Duodenal mucosa (tissue), 2 donors: ENCODE data around the gene CMIP.
"Not testable (repeated sequence)": the region's sequence is repeated elsewhere in the genome, so short reads cannot be mapped to it uniquely, and the experiment has no call there.

Experiments
- H3K27ac ChIP-seq: one replicate; pipeline ENCODE4 v1.7.0; 2013; ENCODE audit warnings: low read depth, low read length
- H3K27me3 ChIP-seq, 2 donors: one replicate each; pipeline ENCODE4 v1.7.0; 2013; ENCODE audit warnings: low read length in 2 of 2, control low read depth in 1 of 2; ENCODE audit not compliant: insufficient read depth in 2 of 2, control insufficient read depth in 1 of 2
- H3K36me3 ChIP-seq, 2 donors: one replicate each; pipeline ENCODE4 v1.7.0; 2013; ENCODE audit warnings: low read length in 2 of 2, control low read depth in 1 of 2; ENCODE audit not compliant: insufficient read depth in 2 of 2, control insufficient read depth in 1 of 2
- H3K4me1 ChIP-seq, 2 donors: one replicate each; pipeline ENCODE4 v1.7.0; 2013; ENCODE audit warnings: low read length in 2 of 2, control low read depth in 1 of 2; ENCODE audit not compliant: insufficient read depth in 2 of 2, control insufficient read depth in 1 of 2
- H3K4me3 ChIP-seq, 2 donors: one replicate each; pipeline ENCODE4 v1.7.0; 2013; ENCODE audit warnings: low read length in 2 of 2, low read depth in 1 of 2
- H3K9ac ChIP-seq, 2 donors: one replicate each; pipeline ENCODE4 v1.7.0; 2013; ENCODE audit warnings: low read length in 2 of 2, low read depth in 1 of 2
- H3K9me3 ChIP-seq, 2 donors: one replicate each; pipeline ENCODE4 v1.7.0; 2013; ENCODE audit warnings: low read length in 2 of 2, control low read depth in 1 of 2; ENCODE audit not compliant: control insufficient read depth in 1 of 2

The CMIP gene

DNA sequence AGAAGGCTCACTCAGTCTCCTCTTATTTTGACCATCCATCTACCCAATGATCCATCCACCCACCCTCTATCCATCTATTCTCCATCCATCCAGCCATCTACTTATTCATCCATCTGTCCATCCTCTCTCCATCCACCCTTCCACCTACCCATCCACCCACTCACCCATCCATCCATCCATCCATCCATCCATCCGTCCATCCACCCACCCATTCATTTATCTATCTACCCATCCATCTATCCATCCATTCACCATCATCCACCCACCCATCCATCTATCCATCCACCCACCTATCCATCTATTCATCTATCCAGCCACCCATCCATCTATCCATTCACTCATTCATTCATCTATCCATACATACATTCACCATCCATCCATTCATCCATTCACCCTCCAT is 288.7 kb downstream of the CMIP start:
- Histone ChIP-seq H3K27me3 (no peaks in the 10 kb centered on the region), H3K27ac (no peak overlapping the region), H3K4me1 (peaks cover 12 to 14% of the 10 kb centered on the region in 2 donors), H3K36me3 (no peaks in the 10 kb centered on the region), H3K4me3 (no peak overlapping the region), H3K9me3 (no peaks in the 10 kb centered on the region), H3K9ac (no peak overlapping the region)

DNA sequence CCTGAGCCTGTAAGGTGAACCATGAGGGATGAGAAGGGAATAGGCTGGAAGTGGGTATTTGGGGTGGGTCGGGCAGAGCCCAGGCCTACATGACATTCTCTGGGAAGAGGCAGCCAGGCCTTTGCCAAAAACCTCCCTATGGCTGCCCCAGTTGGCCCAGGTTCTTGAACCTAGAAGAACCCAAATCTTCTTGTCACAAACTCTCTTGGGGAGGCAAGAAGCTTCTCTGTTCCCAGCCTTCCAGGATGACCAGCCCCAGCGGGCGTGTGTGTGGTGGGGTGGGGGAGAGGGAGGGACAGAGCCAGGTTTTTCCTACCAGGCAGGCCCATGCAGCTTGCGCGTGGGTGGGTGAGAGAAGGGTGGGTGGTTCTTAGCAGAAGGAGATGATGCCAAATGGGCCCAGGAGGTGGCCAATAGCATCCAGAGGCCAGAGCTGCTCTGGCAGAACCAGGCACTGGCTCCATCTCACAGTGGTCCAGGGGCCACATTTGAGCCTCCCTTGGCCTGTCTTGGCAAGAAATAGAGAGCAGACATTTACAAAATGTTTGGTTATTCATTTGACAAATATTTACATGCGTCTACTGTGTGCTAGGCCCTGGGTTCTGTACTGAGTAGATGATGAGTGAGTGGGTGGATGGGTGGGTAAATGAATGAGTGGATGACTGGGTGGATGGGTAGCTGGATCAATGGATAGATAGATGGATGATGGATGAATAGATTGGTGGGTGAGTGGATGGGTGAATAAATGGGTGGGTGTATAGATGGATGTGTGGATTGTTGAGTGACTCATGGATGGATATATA is 290.2 kb downstream of the CMIP start:
- H3K9me3 ChIP-seq = no peaks in the 10 kb centered on the region
- no peak overlapping the region for H3K9ac ChIP-seq
- H3K27me3 ChIP-seq = no peaks in the 10 kb centered on the region
- H3K4me1 ChIP-seq = peaks cover 14 to 19% of the 10 kb centered on the region in 2 donors
- H3K36me3 ChIP-seq = no peaks in the 10 kb centered on the region
- H3K4me3 ChIP-seq = no peak overlapping the region
- H3K27ac ChIP-seq = no peak overlapping the region

DNA sequence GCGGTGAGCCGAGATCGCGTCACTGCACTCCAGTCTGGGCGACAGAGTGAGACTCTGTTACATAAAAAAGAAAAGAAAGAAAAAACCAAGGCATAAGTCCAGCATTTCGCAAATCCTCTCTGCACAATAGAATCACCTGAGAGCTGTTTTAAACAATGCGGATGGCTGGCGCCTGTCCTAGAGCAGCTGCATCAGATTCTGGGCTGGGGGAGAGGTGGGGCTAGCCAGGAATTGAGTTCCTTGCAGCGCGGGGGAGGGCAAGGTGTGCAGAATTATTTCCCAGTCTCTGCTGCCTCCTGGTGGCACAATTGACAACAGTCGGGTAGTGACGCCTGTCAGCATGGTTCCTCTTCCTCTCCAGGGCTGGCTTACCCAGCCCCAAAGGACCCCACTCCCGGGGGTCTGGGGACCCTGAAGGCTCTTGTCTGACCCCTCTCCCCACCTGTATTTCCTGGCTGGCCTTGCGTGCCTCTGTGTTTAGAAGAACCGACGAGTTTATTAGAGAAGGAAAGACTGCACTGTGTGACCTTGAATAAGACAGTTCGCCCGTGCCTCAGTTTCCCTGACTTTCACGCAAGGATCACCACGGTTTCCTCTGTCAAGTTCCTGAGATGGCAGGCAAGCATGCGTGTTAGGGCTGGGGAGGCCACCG is 293.4 kb downstream of the CMIP start:
- Histone ChIP-seq H3K4me1 (peaks cover 8 to 10% of the 10 kb centered on the region in 2 donors), H3K9me3 (no peaks in the 10 kb centered on the region), H3K27ac (no peak overlapping the region)

DNA sequence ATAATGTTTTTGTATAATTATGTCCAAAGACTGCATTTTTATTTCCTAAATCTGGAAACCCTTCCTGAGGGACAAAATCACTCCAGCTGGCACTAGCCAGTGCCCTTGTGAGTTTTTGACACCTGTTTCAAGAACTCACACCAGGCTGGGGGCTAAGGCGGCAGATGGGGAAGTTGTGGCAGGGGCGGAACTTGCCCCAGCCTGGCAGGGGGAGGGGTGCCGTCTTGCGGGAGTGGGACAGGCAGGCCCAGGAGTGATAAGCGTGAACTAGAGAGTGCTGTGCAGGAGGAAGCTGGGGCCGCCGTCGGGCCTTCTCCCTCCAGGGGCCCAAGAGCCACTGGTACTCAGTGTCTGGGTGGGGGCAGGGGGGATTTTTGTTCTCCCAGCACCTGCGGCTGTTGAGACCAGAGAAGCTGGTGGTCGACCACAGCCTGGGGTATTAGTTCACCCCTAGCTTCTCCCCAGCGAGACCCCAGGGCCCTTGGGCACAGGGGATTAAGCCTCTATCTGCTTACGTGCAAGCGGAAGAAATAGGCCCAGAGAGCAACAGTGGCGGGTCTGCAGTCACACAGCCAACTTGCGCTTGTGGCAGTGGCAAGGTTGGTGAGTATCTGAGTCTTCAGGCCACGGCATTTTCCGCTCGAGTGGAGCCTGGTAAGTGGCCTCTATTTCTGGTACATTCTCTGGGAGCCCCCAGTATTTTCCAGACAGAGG is 294.3 kb downstream of the CMIP start:
- no peaks in the 10 kb centered on the region for H3K9me3 ChIP-seq
- H3K4me3 ChIP-seq = no peak overlapping the region
- no peak overlapping the region for H3K27ac ChIP-seq
- H3K36me3 ChIP-seq = no peaks in the 10 kb centered on the region
- H3K4me1 ChIP-seq = peaks cover 8 to 10% of the 10 kb centered on the region in 2 donors
- H3K9ac ChIP-seq = peak overlapping the region in 1 of 2 donors; percentile 62
- H3K27me3 ChIP-seq = no peaks in the 10 kb centered on the region

More for the DNA sequence above, 293.4 kb downstream of the CMIP start:
- Histone ChIP-seq H3K4me3 (peak overlapping the region; percentile 41 to 65), H3K9ac (peak overlapping the region; percentile 56 to 62), H3K36me3 (no peaks in the 10 kb centered on the region), H3K27me3 (no peaks in the 10 kb centered on the region)

DNA sequence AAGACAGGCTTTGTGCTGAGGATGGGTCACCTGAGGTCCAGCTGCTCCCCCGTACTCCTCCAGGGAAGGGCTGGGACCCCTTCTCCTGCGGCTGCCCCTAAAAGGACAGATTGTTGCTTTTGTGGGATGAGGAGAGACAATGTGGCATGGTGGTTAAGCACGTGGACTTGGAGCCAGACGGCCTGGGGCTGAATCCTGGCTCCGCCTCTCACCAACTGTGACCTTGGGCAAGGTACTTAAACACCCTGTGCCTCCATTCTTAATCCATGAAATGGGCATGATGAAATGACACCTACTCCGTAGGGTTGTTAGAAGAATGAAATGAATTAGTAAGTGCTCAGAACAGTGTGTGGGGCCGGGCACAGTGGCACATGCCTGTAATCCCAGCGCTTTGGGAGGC is 294.9 kb downstream of the CMIP start:
- H3K4me1 ChIP-seq = peaks cover 8 to 10% of the 10 kb centered on the region in 2 donors
- H3K27ac ChIP-seq = no peak overlapping the region
- no peaks in the 10 kb centered on the region for H3K27me3 ChIP-seq
- no peak overlapping the region for H3K9ac ChIP-seq
- no peaks in the 10 kb centered on the region for H3K9me3 ChIP-seq
- no peaks in the 10 kb centered on the region for H3K36me3 ChIP-seq
- no peak overlapping the region for H3K4me3 ChIP-seq

DNA sequence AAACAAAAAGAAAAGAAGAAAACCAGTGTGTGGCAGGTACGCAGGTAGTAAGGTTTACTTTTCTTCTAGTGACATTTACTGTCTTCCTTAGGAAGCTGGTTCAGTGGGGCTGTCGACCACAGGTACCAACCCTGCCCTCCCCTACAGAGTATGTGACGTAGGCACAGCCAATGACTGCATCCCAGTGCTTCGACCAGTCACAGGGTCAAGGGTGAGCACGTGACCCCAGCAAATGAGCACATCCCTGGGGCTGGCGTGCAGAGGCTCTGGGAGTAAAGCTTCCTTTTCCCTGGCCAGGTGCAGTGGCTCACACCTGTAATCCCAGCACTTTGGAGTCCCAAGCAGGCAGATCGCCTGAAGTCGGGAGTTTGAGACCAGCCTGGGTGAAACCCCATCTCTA is 295.6 kb downstream of the CMIP start:
- Histone ChIP-seq H3K27me3 (no peaks in the 10 kb centered on the region), H3K4me3 (no peak overlapping the region), H3K4me1 (peaks cover 8 to 10% of the 10 kb centered on the region in 2 donors), H3K36me3 (no peaks in the 10 kb centered on the region), H3K9me3 (no peaks in the 10 kb centered on the region), H3K9ac (no peak overlapping the region), H3K27ac (no peak overlapping the region)

DNA sequence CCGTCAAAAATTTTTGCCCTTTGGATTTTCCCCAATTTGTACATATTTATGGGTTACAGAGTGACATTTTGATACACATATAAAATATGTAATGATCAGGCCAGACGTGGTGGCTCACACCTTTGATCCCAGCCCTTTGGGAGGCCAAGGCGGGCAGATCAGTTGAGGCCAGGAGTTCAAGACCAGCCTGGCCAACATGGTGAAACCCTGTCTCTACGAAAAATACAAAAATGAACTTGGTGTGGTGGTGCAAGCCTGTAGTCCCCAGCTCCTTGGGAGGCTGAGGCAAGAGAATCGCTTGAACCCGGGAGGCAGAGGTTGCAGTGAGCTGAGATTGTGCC is 296.8 kb downstream of the CMIP start:
- H3K4me1 ChIP-seq = peaks cover 13 to 17% of the 10 kb centered on the region in 2 donors
- not testable (repeated sequence) for H3K4me3 ChIP-seq, H3K27me3 ChIP-seq, H3K36me3 ChIP-seq, H3K9ac ChIP-seq, H3K9me3 ChIP-seq, H3K27ac ChIP-seq

DNA sequence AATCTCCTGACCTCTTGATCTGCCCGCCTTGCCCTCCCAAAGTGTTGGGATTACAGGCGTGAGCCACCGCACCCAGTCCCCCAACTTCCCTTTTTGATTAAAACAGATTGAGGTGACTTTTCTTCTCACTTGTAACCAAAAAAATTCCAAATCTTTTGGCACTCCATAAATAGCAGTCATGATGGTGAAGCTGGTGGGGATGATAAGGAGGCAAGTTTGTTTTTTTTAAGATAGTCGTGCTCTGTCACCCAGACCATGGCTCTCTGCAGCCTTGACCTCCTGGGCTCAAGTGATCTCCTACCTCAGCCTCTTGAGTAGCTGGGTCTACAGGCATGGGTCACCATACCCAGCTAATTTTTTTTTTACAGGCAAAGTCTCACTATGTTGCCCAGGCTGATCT is 299.8 kb downstream of the CMIP start:
- no peak overlapping the region for H3K4me3 ChIP-seq
- H3K36me3 ChIP-seq = no peaks in the 10 kb centered on the region
- no peak overlapping the region for H3K9ac ChIP-seq
- no peak overlapping the region for H3K27ac ChIP-seq
- H3K27me3 ChIP-seq = no peaks in the 10 kb centered on the region
- H3K9me3 ChIP-seq = no peaks in the 10 kb centered on the region
- peaks cover 5 to 13% of the 10 kb centered on the region in 2 donors for H3K4me1 ChIP-seq

DNA sequence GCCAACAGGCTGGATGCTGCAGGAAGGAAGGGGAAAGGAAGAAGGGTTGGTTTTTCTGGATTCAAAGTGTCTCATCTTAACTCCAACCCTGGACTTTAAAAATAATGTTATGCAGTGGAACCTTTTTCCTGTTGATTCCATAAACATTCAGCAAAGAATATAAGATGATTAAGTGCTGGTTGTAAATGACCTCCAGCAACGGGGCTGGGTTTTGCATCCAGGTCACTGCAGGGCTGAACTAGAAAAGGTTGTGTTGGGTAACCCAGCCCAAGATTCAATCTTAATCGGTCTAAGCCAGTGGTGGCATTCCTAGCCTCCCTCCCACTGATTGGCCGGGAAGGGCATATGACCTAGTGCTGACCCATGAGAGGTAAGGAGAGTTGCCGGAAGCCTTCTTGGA is 300.3 kb downstream of the CMIP start:
- Histone ChIP-seq H3K9me3 (no peaks in the 10 kb centered on the region), H3K9ac (no peak overlapping the region), H3K27ac (no peak overlapping the region), H3K4me1 (peaks cover 5 to 13% of the 10 kb centered on the region in 2 donors), H3K4me3 (no peak overlapping the region), H3K36me3 (no peaks in the 10 kb centered on the region), H3K27me3 (no peaks in the 10 kb centered on the region)
